ENCODE results near the gene MED12L.

- TF ChIP-seq CTCF (IDR thresholded peaks at IDR 0.05; ENCODE audit: poor library complexity, severe bottlenecking) (no peak), REST (IDR thresholded peaks at IDR 0.05; ENCODE audit: borderline replicate concordance) (no peak), RAD21 (conservative IDR thresholded peaks at IDR 0.05) (no peak), MXI1 (conservative IDR thresholded peaks at IDR 0.05; ENCODE audit: poor library complexity, severe bottlenecking) (no peak), POLR2AphosphoS5 (IDR thresholded peaks at IDR 0.05) (no peak), EZH2 (IDR thresholded peaks at IDR 0.05; ENCODE audit: borderline replicate concordance, insufficient read depth, low read length, poor library complexity, severe bottlenecking) (no peak), TAF1 (IDR thresholded peaks at IDR 0.05; ENCODE audit: low read depth) (no peak)
Observed at GRCh38 chr3:151093905-151094304, 8.4 kb downstream of the MED12L start.
